NCI-H2029 treated with DMSO at 0.1 percent for 48 hours (cell line): ENCODE data around the gene PSMA7.

Source experiments
- DNase-seq: peaks from one replicate; lab custom pipeline; 2025; lab: John Stamatoyannopoulos, UW

Gene PSMA7

DNA sequence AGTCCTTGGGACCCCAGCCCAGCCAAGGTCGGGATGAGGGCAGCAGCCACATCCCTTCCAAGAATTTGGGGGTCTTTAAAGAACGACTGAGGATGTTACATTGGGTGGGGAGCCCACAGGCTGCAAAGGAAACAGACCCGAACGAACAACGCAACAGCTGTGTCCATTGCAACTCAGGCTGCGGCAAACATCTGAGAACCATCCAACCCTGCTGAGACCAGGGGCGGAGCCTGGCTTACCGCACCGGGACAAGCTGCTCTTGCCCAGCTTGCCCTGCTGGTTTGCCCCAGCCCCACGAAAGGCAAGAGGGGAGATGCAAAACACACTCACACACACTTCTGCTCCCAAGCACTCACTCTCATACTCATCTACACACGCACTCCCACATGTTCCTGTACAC lies 56.0 kb downstream of the PSMA7 start:
- DNase-seq, result no peak
